ENCODE results near the gene ST7. TPM values are rescaled to one million over a fixed set of nuclear protein-coding genes. Genes with fewer than 3 reads are reported as not detected.

ST7 gene
- total and polyA plus RNA-seq, 4 donors, result 22.4 to 57.2 (median 41.6) TPM

- DNase-seq (no peak), ATAC-seq (ENCODE audit: insufficient read depth, low FRiP score) (no peak)
- H3K27ac ChIP-seq (ENCODE audit: low read depth in 1 of 2, low read length in 1 of 2), result no peak overlapping the region
- H3K36me3 ChIP-seq (ENCODE audit: control insufficient read depth in 4 of 4, insufficient read depth in 4 of 4, low read length in 4 of 4), result peaks cover 0 to 4% (median 3%) of the 10 kb centered on the region in 4 donors
- no peaks in the 10 kb centered on the region for H3K27me3 ChIP-seq (ENCODE audit: control insufficient read depth in 3 of 3, insufficient read depth in 3 of 3, low read length in 2 of 3)
- no peak overlapping the region for H3K9ac ChIP-seq (ENCODE audit: insufficient read depth in 1 of 2, low read length in 2 of 2)
- H3K9me3 ChIP-seq (ENCODE audit: control insufficient read depth in 4 of 4, insufficient read depth in 3 of 4, low read length in 3 of 4), result no peaks in the 10 kb centered on the region
- no peak overlapping the region for H3K4me3 ChIP-seq
- TF ChIP-seq CTCF (IDR thresholded peaks at IDR 0.05; ENCODE audit: control extremely low read depth, extremely low read depth), result no peak
- WGBS, 2 donors, result 69 to 76% methylated on average over 3 of the region's 3 CpGs
- no peaks in the 10 kb centered on the region for H3K4me1 ChIP-seq (ENCODE audit: control insufficient read depth in 5 of 5, insufficient read depth in 5 of 5, low read length in 5 of 5)
These were observed 193.2 kb downstream of the ST7 start for GRCh38 chr7:117146511-117146910.

GRCh38 chr7:117148971-117149370 lies 195.7 kb downstream of the ST7 start:
- Histone ChIP-seq H3K9ac (ENCODE audit: insufficient read depth in 1 of 2, low read length in 2 of 2) (no peak overlapping the region), H3K27ac (ENCODE audit: low read depth in 1 of 2, low read length in 1 of 2) (no peak overlapping the region), H3K4me1 (ENCODE audit: control insufficient read depth in 5 of 5, insufficient read depth in 5 of 5, low read length in 5 of 5) (peaks cover 0 to 9% (median 1%) of the 10 kb centered on the region in 5 donors), H3K36me3 (ENCODE audit: control insufficient read depth in 4 of 4, insufficient read depth in 4 of 4, low read length in 4 of 4) (peaks cover 0 to 4% (median under 1%) of the 10 kb centered on the region in 4 donors), H3K9me3 (ENCODE audit: control insufficient read depth in 4 of 4, insufficient read depth in 3 of 4, low read length in 3 of 4) (no peaks in the 10 kb centered on the region), H3K4me3 (no peak overlapping the region), H3K27me3 (ENCODE audit: control insufficient read depth in 3 of 3, insufficient read depth in 3 of 3, low read length in 2 of 3) (no peaks in the 10 kb centered on the region)
- 95 to 97% methylated on average over 4 of the region's 4 CpGs for WGBS, 2 donors
- no peak for TF ChIP-seq CTCF (IDR thresholded peaks at IDR 0.05; ENCODE audit: control extremely low read depth, extremely low read depth)
- DNase-seq, result no peak
- ATAC-seq (ENCODE audit: insufficient read depth, low FRiP score), result no peak

- H3K36me3 ChIP-seq (ENCODE audit: control insufficient read depth in 4 of 4, insufficient read depth in 4 of 4, low read length in 4 of 4), result peaks cover 0 to 9% (median under 1%) of the 10 kb centered on the region in 4 donors
These were observed 196.4 kb downstream of the ST7 start for GRCh38 chr7:117149692-117150091.

More at GRCh38 chr7:117149692-117150091, 196.4 kb downstream of the ST7 start:
- H3K4me1 ChIP-seq (ENCODE audit: control insufficient read depth in 5 of 5, insufficient read depth in 5 of 5, low read length in 5 of 5), result peaks cover 0 to 11% (median 1%) of the 10 kb centered on the region in 5 donors
- H3K27ac ChIP-seq (ENCODE audit: low read depth in 1 of 2, low read length in 1 of 2), result no peak overlapping the region
- H3K27me3 ChIP-seq (ENCODE audit: control insufficient read depth in 3 of 3, insufficient read depth in 3 of 3, low read length in 2 of 3), result no peaks in the 10 kb centered on the region
- no peak for TF ChIP-seq CTCF (IDR thresholded peaks at IDR 0.05; ENCODE audit: control extremely low read depth, extremely low read depth)
- DNase-seq, result no peak
- ATAC-seq (ENCODE audit: insufficient read depth, low FRiP score), result no peak
- WGBS, 2 donors, result 75 to 93% methylated on average over 3 of the region's 3 CpGs
- H3K9ac ChIP-seq (ENCODE audit: insufficient read depth in 1 of 2, low read length in 2 of 2), result no peak overlapping the region
- no peak overlapping the region for H3K4me3 ChIP-seq
- no peaks in the 10 kb centered on the region for H3K9me3 ChIP-seq (ENCODE audit: control insufficient read depth in 4 of 4, insufficient read depth in 3 of 4, low read length in 3 of 4)
